ENCODE results near the gene GPT2.
A peak's percentile ranks its signal among the peaks of the same experiment; 100 is the strongest.

GPT2 gene

GRCh38 chr16:46972429-46973206, 88.5 kb downstream of the GPT2 start:
- FAIRE-seq (peak; percentile 74), DNase-seq (ENCODE audit: insufficient read length, low spot score) (peak; percentile 44)
- no peak for TF ChIP-seq POLR2AphosphoS5 (IDR thresholded peaks at IDR 0.05; ENCODE audit: low read depth, low read length)
- 0 out of 2 replicates have a peak, but pooled peaks have one; percentile 14 for TF ChIP-seq SPI1 (IDR thresholded peaks at IDR 0.05; ENCODE audit: low read depth, low read length)

GRCh38 chr16:46973207-46973995, 89.2 kb downstream of the GPT2 start, which contains the start of gene DNAJA2:
Gene DNAJA2, minus strand, starts transcription at chr16:46973674. Its CDS starts 102 bp downstream, at chr16:46973572.
- DNase-seq (ENCODE audit: insufficient read length, low spot score) (peak; percentile 82), FAIRE-seq (peak; percentile 97)
- TF ChIP-seq POLR2AphosphoS5 (IDR thresholded peaks at IDR 0.05; ENCODE audit: low read depth, low read length), result peak; percentile 88; the same call in 1 of the 2 replicates
- TF ChIP-seq POLR2A (IDR thresholded peaks at IDR 0.05; ENCODE audit: low read depth, low read length), result peak; percentile 87
- TF ChIP-seq POU2F2 (IDR thresholded peaks at IDR 0.05; ENCODE audit: low read depth, low read length), result no peak
- TF ChIP-seq SPI1 (IDR thresholded peaks at IDR 0.05; ENCODE audit: low read depth, low read length), result 0 out of 2 replicates have a peak, but pooled peaks have one; percentile 10
- no peak for TF ChIP-seq PAX5 (IDR thresholded peaks at IDR 0.05; ENCODE audit: insufficient read depth, low read length, severe bottlenecking)
- peak; percentile 72 for TF ChIP-seq TAF1 (IDR thresholded peaks at IDR 0.05; ENCODE audit: low read depth, low read length)

- no peak for DNase-seq (ENCODE audit: insufficient read length, low spot score)
- FAIRE-seq, result no peak
These were observed 89.8 kb downstream of the GPT2 start for GRCh38 chr16:46973996-46974324.

GRCh38 chr16:46974352-46974751, 90.2 kb downstream of the GPT2 start:
- FAIRE-seq (peak; percentile 69), DNase-seq (ENCODE audit: insufficient read length, low spot score) (peak; percentile 29)
- TF ChIP-seq POLR2AphosphoS5 (IDR thresholded peaks at IDR 0.05; ENCODE audit: low read depth, low read length) (no peak), POLR2A (IDR thresholded peaks at IDR 0.05; ENCODE audit: low read depth, low read length) (no peak), TAF1 (IDR thresholded peaks at IDR 0.05; ENCODE audit: low read depth, low read length) (no peak), POU2F2 (IDR thresholded peaks at IDR 0.05; ENCODE audit: low read depth, low read length) (no peak), SPI1 (IDR thresholded peaks at IDR 0.05; ENCODE audit: low read depth, low read length) (no peak), PAX5 (IDR thresholded peaks at IDR 0.05; ENCODE audit: insufficient read depth, low read length, severe bottlenecking) (no peak)

More at GRCh38 chr16:46973996-46974324, 89.8 kb downstream of the GPT2 start:
- TF ChIP-seq POU2F2 (IDR thresholded peaks at IDR 0.05; ENCODE audit: low read depth, low read length) (no peak), PAX5 (IDR thresholded peaks at IDR 0.05; ENCODE audit: insufficient read depth, low read length, severe bottlenecking) (no peak), TAF1 (IDR thresholded peaks at IDR 0.05; ENCODE audit: low read depth, low read length) (no peak), SPI1 (IDR thresholded peaks at IDR 0.05; ENCODE audit: low read depth, low read length) (no peak), POLR2AphosphoS5 (IDR thresholded peaks at IDR 0.05; ENCODE audit: low read depth, low read length) (no peak)

GRCh38 chr16:46975165-46975564, 91.0 kb downstream of the GPT2 start:
- TF ChIP-seq SPI1 (IDR thresholded peaks at IDR 0.05; ENCODE audit: low read depth, low read length) (no peak), TAF1 (IDR thresholded peaks at IDR 0.05; ENCODE audit: low read depth, low read length) (no peak), POLR2AphosphoS5 (IDR thresholded peaks at IDR 0.05; ENCODE audit: low read depth, low read length) (no peak), POU2F2 (IDR thresholded peaks at IDR 0.05; ENCODE audit: low read depth, low read length) (no peak), PAX5 (IDR thresholded peaks at IDR 0.05; ENCODE audit: insufficient read depth, low read length, severe bottlenecking) (no peak), POLR2A (IDR thresholded peaks at IDR 0.05; ENCODE audit: low read depth, low read length) (no peak)
- FAIRE-seq (no peak), DNase-seq (ENCODE audit: insufficient read length, low spot score) (no peak)

GRCh38 chr16:46975908-46976470, 91.8 kb downstream of the GPT2 start:
- FAIRE-seq (no peak), DNase-seq (ENCODE audit: insufficient read length, low spot score) (no peak)
- TF ChIP-seq PAX5 (IDR thresholded peaks at IDR 0.05; ENCODE audit: insufficient read depth, low read length, severe bottlenecking), result no peak
- TF ChIP-seq POLR2A (IDR thresholded peaks at IDR 0.05; ENCODE audit: low read depth, low read length), result no peak
- no peak for TF ChIP-seq TAF1 (IDR thresholded peaks at IDR 0.05; ENCODE audit: low read depth, low read length)

GRCh38 chr16:46976550-46976949, 92.4 kb downstream of the GPT2 start:
- TF ChIP-seq POLR2AphosphoS5 (IDR thresholded peaks at IDR 0.05; ENCODE audit: low read depth, low read length) (no peak), POLR2A (IDR thresholded peaks at IDR 0.05; ENCODE audit: low read depth, low read length) (no peak), PAX5 (IDR thresholded peaks at IDR 0.05; ENCODE audit: insufficient read depth, low read length, severe bottlenecking) (no peak), POU2F2 (IDR thresholded peaks at IDR 0.05; ENCODE audit: low read depth, low read length) (no peak), TAF1 (IDR thresholded peaks at IDR 0.05; ENCODE audit: low read depth, low read length) (no peak), SPI1 (IDR thresholded peaks at IDR 0.05; ENCODE audit: low read depth, low read length) (no peak)
- FAIRE-seq (peak; percentile 80), DNase-seq (ENCODE audit: insufficient read length, low spot score) (no peak)

Measured in GM12891 (cell line).